Neutrophil (primary cell): Measurements from ENCODE around the gene SDK2.

Experiments
- H3K27ac ChIP-seq: fragments of 200-600 bp; sonication (generic); 2 replicates; pipeline ENCODE4 v1.5.1; 2016; ENCODE audit warnings: mild to moderate bottlenecking, moderate library complexity
- H3K27me3 ChIP-seq: fragments of 200-600 bp; sonication (generic); 2 replicates; pipeline ENCODE4 v1.6.0; 2016; ENCODE audit warnings: mild to moderate bottlenecking
- H3K36me3 ChIP-seq: fragments of 200-600 bp; sonication (generic); 2 replicates; pipeline ENCODE4 v1.5.1; 2017
- H3K4me1 ChIP-seq, 2 experiments: fragments of 200-600 bp in 1 of 2; sonication (generic) in 1 of 2; 1 replicate in 1 of 2; 2 replicates in 1 of 2; pipeline versions ENCODE4 v1.5.1 to v1.6.1; 2013 to 2016; ENCODE audit warnings: low read depth in 1 of 2, low read length in 1 of 2, mild to moderate bottlenecking in 1 of 2, moderate library complexity in 1 of 2; ENCODE audit not compliant: control insufficient read depth in 1 of 2, insufficient read depth in 1 of 2
- H3K4me3 ChIP-seq, 2 experiments: fragments of 200-600 bp in 1 of 2; sonication (generic) in 1 of 2; 1 replicate in 1 of 2; 2 replicates in 1 of 2; pipeline ENCODE4 v1.5.1; 2013 to 2016; ENCODE audit warnings: low read depth in 1 of 2, low read length in 1 of 2, mild to moderate bottlenecking in 1 of 2, moderate library complexity in 1 of 2
- H3K9me3 ChIP-seq: fragments of 200-600 bp; sonication (generic); 2 replicates; pipeline ENCODE4 v1.5.1; 2016
- CTCF ChIP-seq: fragments of 200-600 bp; sonication (generic); IDR thresholded peaks from 2 replicates; pipeline ENCODE4 v1.5.1; 2016; ENCODE audit warnings: antibody characterized with exemption

Gene SDK2

GRCh38 chr17:73494950-73495349 is 149.3 kb downstream of the SDK2 start:
- no peaks in the 10 kb centered on the region for H3K9me3 ChIP-seq
- H3K27me3 ChIP-seq = no peaks in the 10 kb centered on the region
- H3K36me3 ChIP-seq = no peaks in the 10 kb centered on the region
- H3K4me3 ChIP-seq = no peak overlapping the region
- H3K27ac ChIP-seq = no peak overlapping the region
- TF ChIP-seq CTCF = no peak
- H3K4me1 ChIP-seq = no peaks in the 10 kb centered on the region

- no peaks in the 10 kb centered on the region for H3K9me3 ChIP-seq
- H3K27ac ChIP-seq = no peak overlapping the region
- no peak overlapping the region for H3K4me3 ChIP-seq
- H3K36me3 ChIP-seq = no peaks in the 10 kb centered on the region
- no peaks in the 10 kb centered on the region for H3K27me3 ChIP-seq
- no peaks in the 10 kb centered on the region for H3K4me1 ChIP-seq
- TF ChIP-seq CTCF = no peak
Measured at GRCh38 chr17:73493956-73494926, 150.0 kb downstream of the SDK2 start.

- no peaks in the 10 kb centered on the region for H3K4me1 ChIP-seq
- no peak for TF ChIP-seq CTCF
- H3K36me3 ChIP-seq = no peaks in the 10 kb centered on the region
- H3K27ac ChIP-seq = no peak overlapping the region
- no peak overlapping the region for H3K4me3 ChIP-seq
- no peaks in the 10 kb centered on the region for H3K9me3 ChIP-seq
- no peaks in the 10 kb centered on the region for H3K27me3 ChIP-seq
Measured at GRCh38 chr17:73492821-73493814, 151.1 kb downstream of the SDK2 start.

GRCh38 chr17:73492125-73492820 is 152.0 kb downstream of the SDK2 start:
- Histone ChIP-seq H3K9me3 (no peaks in the 10 kb centered on the region), H3K27ac (no peak overlapping the region), H3K4me1 (no peaks in the 10 kb centered on the region), H3K4me3 (no peak overlapping the region), H3K36me3 (no peaks in the 10 kb centered on the region), H3K27me3 (no peaks in the 10 kb centered on the region)
- TF ChIP-seq CTCF = no peak

GRCh38 chr17:73491648-73492047 is 152.6 kb downstream of the SDK2 start:
- no peak overlapping the region for H3K27ac ChIP-seq
- H3K4me3 ChIP-seq = no peak overlapping the region
- no peaks in the 10 kb centered on the region for H3K27me3 ChIP-seq
- no peak for TF ChIP-seq CTCF
- no peaks in the 10 kb centered on the region for H3K36me3 ChIP-seq
- H3K4me1 ChIP-seq = no peaks in the 10 kb centered on the region
- H3K9me3 ChIP-seq = no peaks in the 10 kb centered on the region
